Activated naive CD4-positive, alpha-beta T cell treated with anti-CD3 and anti-CD28 coated beads, Interleukin-2, amount 10 ng/mL, durations not matched to agents 7 days and 5 days (primary cell): ENCODE measurements around the gene ALK.
A peak's percentile ranks its signal among the peaks of the same experiment; 100 is the strongest.
"Not testable (repeated sequence)": the region's sequence is repeated elsewhere in the genome, so short reads cannot be mapped to it uniquely, and the experiment has no call there.

Experiments
- CTCF ChIA-PET: fragments of 350-600 bp; sonication (Branson Sonifier 250); formaldehyde crosslinking; loops from one replicate; lab custom pipeline; 2021; ENCODE audit warnings: antibody characterized with exemption; lab: Charles Lee
- DNase-seq: peaks from one replicate; pipeline ENCODE4 v3.0.0-alpha.2; 2020
- H3K27ac Mint-ChIP-seq: one replicate; pipeline ENCODE4 v1.8.0; 2021; ENCODE audit warnings: mild to moderate bottlenecking, moderate library complexity, mixed read lengths
- H3K27me3 Mint-ChIP-seq: one replicate; pipeline ENCODE4 v1.8.0; 2021; ENCODE audit warnings: mild to moderate bottlenecking, mixed read lengths
- H3K36me3 Mint-ChIP-seq: one replicate; pipeline ENCODE4 v1.8.0; 2021; ENCODE audit warnings: mixed read lengths
- H3K4me1 Mint-ChIP-seq: one replicate; pipeline ENCODE4 v1.8.0; 2021; ENCODE audit warnings: mixed read lengths
- H3K4me3 Mint-ChIP-seq: one replicate; pipeline ENCODE4 v1.8.0; 2021; ENCODE audit warnings: mild to moderate bottlenecking, moderate library complexity, mixed read lengths
- H3K9me3 Mint-ChIP-seq: one replicate; pipeline ENCODE4 v1.8.0; 2021; ENCODE audit warnings: mixed read lengths

Gene ALK

DNA sequence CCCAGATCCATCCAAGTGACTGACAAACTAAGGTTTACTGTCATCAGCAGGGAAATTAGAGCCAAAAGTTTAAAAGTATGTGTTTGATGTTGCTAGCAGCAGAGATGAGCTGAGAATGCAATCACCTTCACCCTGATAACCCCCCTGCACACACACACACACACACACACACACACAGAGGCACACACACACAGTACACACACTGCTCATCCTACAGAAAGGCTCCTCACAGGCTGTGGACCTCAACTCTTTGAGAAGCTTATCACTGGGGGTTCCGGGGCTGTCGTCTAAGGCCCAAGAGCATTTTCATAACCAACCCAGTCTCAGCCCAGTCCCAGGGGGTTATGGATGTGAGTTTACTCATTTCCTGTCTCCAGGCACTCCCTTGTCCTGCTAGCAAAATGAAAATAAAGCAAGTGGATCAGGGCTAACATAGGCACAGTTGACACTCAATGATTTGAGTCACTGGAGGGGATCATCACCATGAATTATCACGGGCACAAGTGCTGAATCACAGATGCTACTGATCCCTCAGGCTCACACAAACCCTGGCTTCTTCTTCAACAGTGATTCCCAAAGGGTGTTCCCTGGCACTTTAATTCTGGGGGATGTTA is 76.6 kb downstream of the ALK start:
- DNase-seq = no peak
- Mint-ChIP-seq H3K27ac (no peak overlapping the region), H3K4me3 (no peak overlapping the region), H3K4me1 (no peaks in the 10 kb centered on the region), H3K27me3 (peaks cover 21% of the 10 kb centered on the region), H3K9me3 (no peaks in the 10 kb centered on the region), H3K36me3 (no peaks in the 10 kb centered on the region)
- CTCF ChIA-PET = no interaction called here

DNA sequence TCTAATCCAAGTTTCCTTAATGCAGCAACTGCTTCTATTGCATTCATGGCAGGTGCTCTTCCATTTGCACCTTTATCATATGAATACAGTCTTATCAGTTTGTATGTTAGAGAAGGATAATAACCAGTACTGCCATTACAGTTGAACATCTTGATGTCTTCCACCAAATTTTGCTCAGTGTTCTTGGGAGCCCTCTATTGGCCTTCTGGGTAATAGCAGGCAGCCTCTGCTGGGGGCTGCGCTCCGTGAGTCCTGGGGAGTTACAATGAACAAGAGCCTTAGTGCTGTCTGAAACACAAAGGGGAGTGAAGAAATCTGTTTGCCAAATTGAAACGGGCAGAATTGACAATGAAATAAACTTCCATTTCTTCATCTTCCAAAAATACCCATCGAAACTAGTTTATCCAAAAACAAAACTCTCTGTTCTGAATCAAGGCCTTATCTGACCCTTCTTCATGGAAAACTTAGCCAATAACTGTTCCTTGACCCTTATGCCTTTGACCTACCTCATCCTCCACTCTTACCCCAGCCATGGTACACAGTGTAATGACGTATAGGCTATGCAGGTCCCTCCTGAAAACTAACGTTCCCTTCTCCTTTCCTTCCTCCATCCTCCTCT is 79.9 kb downstream of the ALK start:
- peaks cover 8% of the 10 kb centered on the region for H3K9me3 Mint-ChIP-seq
- CTCF ChIA-PET = interaction anchor here (0.6 to 0.7 kb wide), 4 partner anchors 45 to 535 kb away, joined by 3 read pairs; no protein-coding TSS in a partner anchor
- no peaks in the 10 kb centered on the region for H3K36me3 Mint-ChIP-seq
- H3K27ac Mint-ChIP-seq = no peak overlapping the region
- H3K4me1 Mint-ChIP-seq = no peaks in the 10 kb centered on the region
- H3K4me3 Mint-ChIP-seq = no peak overlapping the region
- H3K27me3 Mint-ChIP-seq = peaks cover 7% of the 10 kb centered on the region
- peak; percentile 33 for DNase-seq

DNA sequence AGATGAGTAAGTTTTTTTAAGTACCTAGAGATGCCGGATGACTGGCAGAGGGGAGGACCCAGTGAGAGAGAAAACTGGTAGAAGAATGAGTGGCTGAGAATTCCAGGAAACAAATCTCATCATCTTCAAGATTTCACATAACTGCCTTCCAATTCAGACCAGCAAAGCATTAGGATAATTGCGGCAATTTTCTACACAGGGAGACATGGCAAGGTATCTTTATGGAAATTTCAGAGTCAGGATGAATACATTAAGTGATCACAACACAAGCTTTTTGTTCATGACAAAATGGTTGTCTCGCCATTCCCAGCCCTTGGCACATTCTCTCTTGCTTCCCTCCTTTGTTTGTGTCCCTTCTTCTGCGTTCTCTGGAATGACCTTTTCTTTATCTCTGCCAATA is 82.1 kb downstream of the ALK start:
- H3K9me3 Mint-ChIP-seq = peaks cover 8% of the 10 kb centered on the region
- no peaks in the 10 kb centered on the region for H3K4me1 Mint-ChIP-seq
- peaks cover 7% of the 10 kb centered on the region for H3K27me3 Mint-ChIP-seq
- no peak overlapping the region for H3K27ac Mint-ChIP-seq
- H3K36me3 Mint-ChIP-seq = no peaks in the 10 kb centered on the region
- H3K4me3 Mint-ChIP-seq = no peak overlapping the region
- CTCF ChIA-PET = no interaction called here
- no peak for DNase-seq

DNA sequence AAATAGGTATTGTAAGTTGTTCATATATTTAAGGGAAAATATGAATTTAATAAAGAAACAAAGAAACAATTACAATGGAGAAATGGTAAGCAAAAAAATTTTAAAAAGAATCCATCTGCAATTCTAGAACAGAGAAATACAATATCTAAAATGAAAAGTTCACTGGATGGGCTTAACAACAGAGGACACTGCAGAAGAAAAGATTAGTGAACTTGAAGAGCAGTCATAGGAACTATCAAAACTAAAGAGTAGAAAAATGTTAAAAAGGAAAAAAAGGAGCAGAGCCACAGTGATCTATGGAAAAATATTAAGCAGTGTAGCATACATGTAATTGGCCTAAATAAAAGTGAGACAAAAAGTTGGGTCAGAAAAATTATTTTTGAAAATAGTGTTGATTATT is 83.5 kb downstream of the ALK start:
- no peaks in the 10 kb centered on the region for H3K36me3 Mint-ChIP-seq
- no peaks in the 10 kb centered on the region for H3K4me1 Mint-ChIP-seq
- peaks cover 8% of the 10 kb centered on the region for H3K9me3 Mint-ChIP-seq
- DNase-seq = no peak
- peaks cover 8% of the 10 kb centered on the region for H3K27me3 Mint-ChIP-seq
- CTCF ChIA-PET = no interaction called here
- no peak overlapping the region for H3K27ac Mint-ChIP-seq
- no peak overlapping the region for H3K4me3 Mint-ChIP-seq

DNA sequence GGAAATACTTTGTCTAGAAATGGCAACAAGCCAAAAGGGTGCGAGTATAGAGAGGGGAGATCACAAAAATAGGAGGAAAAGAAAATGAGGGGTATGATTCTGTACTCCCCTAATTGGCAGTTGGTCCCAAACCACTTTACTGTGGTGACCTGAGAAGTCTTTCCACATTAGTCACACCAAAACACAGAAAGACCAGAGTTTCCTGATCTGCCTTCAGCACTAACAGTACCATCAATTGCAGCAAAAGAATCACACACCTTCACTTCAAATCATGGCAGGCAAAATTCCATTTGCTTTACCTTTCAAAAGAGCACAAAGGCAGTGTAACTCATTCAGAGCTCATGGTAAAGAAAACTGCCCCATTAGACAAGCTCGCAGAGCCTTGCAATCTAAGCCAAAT is 86.8 kb downstream of the ALK start:
- Mint-ChIP-seq H3K4me3 (no peak overlapping the region), H3K27me3 (peaks cover 4% of the 10 kb centered on the region), H3K4me1 (no peaks in the 10 kb centered on the region), H3K9me3 (peaks cover 8% of the 10 kb centered on the region), H3K36me3 (no peaks in the 10 kb centered on the region), H3K27ac (no peak overlapping the region)
- no peak for DNase-seq
- CTCF ChIA-PET = interaction anchor here (0.8 kb wide), 1 partner anchor 18 kb away, joined by 3 read pairs; no protein-coding TSS in a partner anchor

DNA sequence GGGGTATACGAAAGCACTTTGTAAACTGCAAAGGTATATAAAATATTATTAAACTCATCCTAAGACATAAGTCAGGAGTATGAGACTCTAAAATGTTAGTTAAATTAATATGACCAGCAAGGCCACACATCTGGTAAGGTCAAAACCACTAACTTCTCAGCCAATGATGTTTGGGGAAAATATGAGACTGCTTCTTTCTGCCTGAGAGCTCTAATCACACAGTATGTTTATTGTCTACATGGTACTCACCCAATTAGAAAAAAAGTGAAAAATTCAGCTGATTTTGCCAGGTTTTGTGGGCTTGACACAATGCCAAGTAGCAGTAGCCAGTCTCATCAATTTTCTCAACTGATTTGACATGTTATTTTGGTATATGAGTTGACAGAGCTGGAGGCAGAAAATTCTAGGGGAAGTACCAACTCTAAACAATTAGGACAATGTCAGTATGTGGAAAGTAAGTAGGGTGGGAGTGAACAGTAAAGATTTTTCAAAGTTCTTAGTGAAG is 87.3 kb downstream of the ALK start:
- Mint-ChIP-seq H3K4me3 (no peak overlapping the region), H3K27me3 (peaks cover 4% of the 10 kb centered on the region), H3K9me3 (peaks cover 8% of the 10 kb centered on the region), H3K4me1 (no peaks in the 10 kb centered on the region), H3K27ac (no peak overlapping the region), H3K36me3 (no peaks in the 10 kb centered on the region)
- CTCF ChIA-PET = no interaction called here
- no peak for DNase-seq

DNA sequence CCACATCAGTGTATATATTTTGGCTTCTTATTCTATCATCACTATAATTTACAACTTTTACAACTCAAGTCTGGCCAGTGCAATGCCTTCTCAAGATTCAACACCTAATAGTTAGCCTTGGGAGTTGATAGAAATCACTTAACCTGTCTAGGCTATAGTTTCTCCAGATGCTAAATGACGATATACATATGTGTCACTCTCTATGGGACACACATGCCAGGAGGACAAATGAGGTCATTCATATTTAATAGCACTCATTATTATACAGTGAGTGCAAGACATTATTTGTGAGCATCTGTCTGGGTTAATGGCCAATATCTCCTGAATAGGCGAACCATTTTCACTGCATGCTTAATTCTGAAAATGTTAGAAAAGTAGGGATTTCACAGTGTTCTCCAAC is 89.8 kb downstream of the ALK start:
- no peak overlapping the region for H3K27ac Mint-ChIP-seq
- peaks cover 4% of the 10 kb centered on the region for H3K27me3 Mint-ChIP-seq
- no peaks in the 10 kb centered on the region for H3K36me3 Mint-ChIP-seq
- no peak overlapping the region for H3K4me3 Mint-ChIP-seq
- CTCF ChIA-PET = no interaction called here
- no peaks in the 10 kb centered on the region for H3K4me1 Mint-ChIP-seq
- DNase-seq = no peak
- no peaks in the 10 kb centered on the region for H3K9me3 Mint-ChIP-seq

DNA sequence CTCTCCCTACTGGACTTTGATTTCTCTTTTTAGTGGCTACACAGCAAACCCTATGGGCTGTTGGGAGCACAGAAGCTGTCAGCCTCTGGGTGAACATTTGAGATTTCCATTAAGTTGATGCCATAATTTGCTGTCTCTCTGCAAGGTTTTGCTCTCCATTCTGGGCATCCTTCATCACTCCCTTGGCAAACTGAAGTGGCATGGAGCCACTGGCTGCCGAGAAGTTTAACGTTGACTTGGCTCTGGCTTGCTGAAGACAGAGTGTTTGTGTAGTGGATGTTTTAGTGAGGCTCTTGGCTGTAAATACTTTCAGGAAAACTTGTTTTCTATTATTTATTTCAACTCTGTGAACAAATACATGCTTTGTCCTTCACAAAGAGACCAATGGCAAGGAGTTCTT is 91.5 kb downstream of the ALK start:
- CTCF ChIA-PET = no interaction called here
- Mint-ChIP-seq H3K4me3 (no peak overlapping the region), H3K27ac (no peak overlapping the region)

DNA sequence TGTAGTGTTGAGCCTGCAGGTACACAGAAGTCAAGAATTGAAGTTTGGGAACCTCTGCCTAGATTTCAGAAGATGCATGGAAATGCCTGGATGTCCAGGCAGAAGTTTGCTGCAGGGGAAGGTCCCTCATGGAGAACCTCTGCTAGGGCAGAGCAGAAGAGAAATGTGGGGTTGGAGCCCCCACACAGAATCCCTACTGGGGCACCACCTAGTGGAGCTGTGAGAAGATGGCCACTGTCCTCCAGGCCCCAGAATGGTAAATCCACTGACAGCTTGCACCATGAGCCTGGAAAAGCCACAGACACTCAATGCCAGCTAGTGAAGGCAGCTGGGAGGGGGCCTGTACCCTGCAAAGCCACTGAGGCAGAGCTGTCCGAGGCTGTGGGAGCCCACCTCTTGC is 97.2 kb downstream of the ALK start:
- H3K9me3 Mint-ChIP-seq, DNase-seq, H3K4me3 Mint-ChIP-seq, H3K36me3 Mint-ChIP-seq, H3K27ac Mint-ChIP-seq, H3K4me1 Mint-ChIP-seq: not testable (repeated sequence)
- CTCF ChIA-PET = interaction anchor here (0.9 kb wide), 1 partner anchor 13 kb away, joined by 3 read pairs; no protein-coding TSS in a partner anchor
- peaks cover 11% of the 10 kb centered on the region for H3K27me3 Mint-ChIP-seq

More for the DNA sequence above, 91.5 kb downstream of the ALK start:
- Mint-ChIP-seq H3K9me3 (no peaks in the 10 kb centered on the region), H3K36me3 (no peaks in the 10 kb centered on the region), H3K27me3 (peaks cover 4% of the 10 kb centered on the region), H3K4me1 (no peaks in the 10 kb centered on the region)
- no peak for DNase-seq

DNA sequence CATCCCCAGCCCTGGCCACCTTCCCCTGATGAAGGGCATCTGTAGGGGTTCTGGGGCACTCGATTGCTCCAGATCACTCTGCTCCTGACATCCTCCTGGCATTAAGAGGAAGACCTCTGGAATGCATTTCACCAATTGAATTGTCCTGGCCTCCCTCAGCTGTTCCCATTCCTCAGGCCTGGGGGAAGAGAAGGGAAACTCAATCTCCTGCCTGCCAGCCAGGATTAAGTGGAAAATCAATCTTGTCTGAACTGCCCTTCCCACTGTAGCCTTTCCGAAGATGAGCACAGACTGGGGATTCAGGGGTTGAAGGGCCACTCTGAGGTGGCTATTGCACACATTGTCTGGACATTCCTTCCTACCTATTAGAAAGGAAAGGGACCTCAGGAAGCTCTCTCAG is 99.8 kb downstream of the ALK start:
- H3K9me3 Mint-ChIP-seq = no peaks in the 10 kb centered on the region

DNA sequence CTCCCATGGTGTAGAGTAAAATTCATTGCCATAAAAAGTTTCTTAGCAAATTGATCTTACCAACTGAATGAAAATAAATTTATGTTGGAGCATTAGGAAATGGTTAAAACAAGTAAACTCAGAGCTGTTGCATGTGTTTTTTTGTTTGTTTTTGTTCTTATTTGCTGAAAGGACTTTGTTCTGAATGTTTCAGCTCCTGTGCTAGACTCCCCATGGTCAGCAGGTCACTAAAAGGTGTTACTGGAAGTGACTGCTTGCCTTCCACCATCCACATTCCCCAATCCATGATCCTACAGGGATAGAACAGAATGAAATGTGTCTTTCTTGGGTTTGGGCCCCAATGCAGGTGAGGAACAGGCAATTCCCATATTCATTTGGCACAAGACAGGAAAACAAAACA is 101.8 kb downstream of the ALK start:
- H3K4me1 Mint-ChIP-seq = no peaks in the 10 kb centered on the region
- CTCF ChIA-PET = no interaction called here

More for the DNA sequence above, 99.8 kb downstream of the ALK start:
- Mint-ChIP-seq H3K36me3 (no peaks in the 10 kb centered on the region), H3K27me3 (peaks cover 11% of the 10 kb centered on the region), H3K4me1 (no peaks in the 10 kb centered on the region), H3K4me3 (no peak overlapping the region), H3K27ac (no peak overlapping the region)
- no peak for DNase-seq
- CTCF ChIA-PET = no interaction called here

DNA sequence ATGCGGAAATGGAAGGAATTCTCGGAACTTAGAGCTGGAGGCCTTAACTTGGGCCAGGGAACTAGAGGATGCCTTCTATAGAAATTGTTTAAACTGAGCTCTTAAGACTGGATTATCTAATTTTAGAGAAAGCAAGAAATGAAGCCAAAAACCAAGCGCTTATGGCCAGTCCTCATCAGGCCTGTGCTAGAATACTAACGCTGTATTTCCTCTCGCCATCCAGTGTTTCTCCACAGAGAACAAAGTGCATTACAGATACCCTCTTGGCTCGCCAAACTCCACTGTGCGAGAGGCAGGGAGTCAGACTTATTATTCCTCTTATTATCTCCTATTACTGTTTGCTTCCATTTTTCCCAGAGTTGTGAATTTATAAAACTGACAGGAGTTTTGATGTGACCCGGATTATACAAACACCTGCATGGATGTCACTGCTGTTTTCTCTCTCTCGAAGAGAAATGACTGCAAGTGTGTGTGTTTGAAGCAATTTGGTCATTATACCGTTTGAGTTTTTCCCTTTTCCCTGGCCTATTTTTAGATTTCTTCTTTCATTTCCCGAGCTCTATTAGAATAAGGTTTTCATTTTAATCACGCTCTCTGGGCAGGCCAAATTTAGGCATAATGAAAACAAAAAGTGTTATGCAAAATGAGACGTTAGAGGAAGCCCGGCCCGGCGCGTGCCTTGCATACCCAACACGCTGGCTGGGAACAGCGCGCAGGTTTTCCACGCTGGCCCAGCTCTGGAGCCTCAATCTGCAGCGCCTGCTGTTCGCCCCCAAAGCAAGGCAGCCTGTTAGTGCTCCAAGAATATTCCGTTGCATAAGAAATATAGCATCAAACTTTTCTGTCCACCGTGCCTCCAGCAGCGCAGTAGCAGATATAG is 103.3 kb downstream of the ALK start:
- Mint-ChIP-seq H3K27ac (no peak overlapping the region), H3K27me3 (peaks cover 3% of the 10 kb centered on the region), H3K4me1 (no peaks in the 10 kb centered on the region), H3K9me3 (no peaks in the 10 kb centered on the region), H3K36me3 (no peaks in the 10 kb centered on the region), H3K4me3 (no peak overlapping the region)
- CTCF ChIA-PET = no interaction called here
- no peak for DNase-seq

More for the DNA sequence above, 101.8 kb downstream of the ALK start:
- H3K27me3 Mint-ChIP-seq = peaks cover 9% of the 10 kb centered on the region
- no peak overlapping the region for H3K4me3 Mint-ChIP-seq
- DNase-seq = no peak
- H3K9me3 Mint-ChIP-seq = no peaks in the 10 kb centered on the region
- no peaks in the 10 kb centered on the region for H3K36me3 Mint-ChIP-seq
- no peak overlapping the region for H3K27ac Mint-ChIP-seq

DNA sequence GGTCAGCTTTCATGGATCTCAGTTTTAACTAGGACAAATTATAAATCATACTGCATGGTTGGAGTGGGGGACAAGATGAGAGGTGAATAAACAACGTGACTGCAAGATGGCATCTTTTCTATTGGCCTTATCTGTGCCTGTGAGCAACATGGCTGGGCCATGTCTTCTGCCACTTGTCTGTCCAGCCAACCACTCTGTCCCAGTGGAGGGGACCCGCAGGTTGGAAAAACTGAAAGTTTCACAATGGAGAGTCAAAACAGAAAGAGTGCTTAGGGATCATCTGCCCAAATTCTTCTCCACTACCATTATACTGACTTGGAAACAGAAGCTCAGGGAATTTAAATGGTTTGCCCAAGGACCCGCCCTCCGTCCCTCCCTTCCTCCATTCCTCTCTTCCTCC is 104.1 kb downstream of the ALK start:
- no peak overlapping the region for H3K27ac Mint-ChIP-seq
- H3K4me3 Mint-ChIP-seq = no peak overlapping the region
- DNase-seq = no peak
- no peaks in the 10 kb centered on the region for H3K9me3 Mint-ChIP-seq
- CTCF ChIA-PET = interaction anchor here (0.6 to 1.2 kb wide), 2 partner anchors 18 to 561 kb away, joined by 3 read pairs; no protein-coding TSS in a partner anchor
- H3K4me1 Mint-ChIP-seq = no peaks in the 10 kb centered on the region
- no peaks in the 10 kb centered on the region for H3K36me3 Mint-ChIP-seq
- H3K27me3 Mint-ChIP-seq = peaks cover 3% of the 10 kb centered on the region

DNA sequence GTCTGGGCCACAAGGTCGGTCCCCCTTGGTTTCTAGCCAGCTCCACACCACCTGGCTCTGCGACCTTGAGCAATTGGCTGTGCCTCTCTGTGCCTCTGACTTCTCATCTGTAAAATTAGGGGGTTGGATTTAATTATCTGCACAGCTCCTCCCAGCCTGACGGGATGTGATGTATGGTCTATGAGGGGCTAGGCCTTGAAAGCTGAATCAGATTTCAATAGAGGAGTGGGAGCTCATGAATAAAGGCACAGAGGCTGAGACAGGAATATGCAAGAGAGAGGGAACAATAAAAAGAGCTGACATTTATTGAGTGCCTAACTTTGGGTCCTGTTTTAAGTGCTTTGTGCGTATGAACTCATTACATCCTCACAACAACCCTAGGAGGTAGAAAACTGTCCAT is 104.7 kb downstream of the ALK start:
- Mint-ChIP-seq H3K4me3 (no peak overlapping the region), H3K36me3 (no peaks in the 10 kb centered on the region), H3K27ac (no peak overlapping the region), H3K4me1 (no peaks in the 10 kb centered on the region), H3K27me3 (peaks cover 3% of the 10 kb centered on the region), H3K9me3 (no peaks in the 10 kb centered on the region)
- CTCF ChIA-PET = interaction anchor here (0.6 to 1.2 kb wide), 2 partner anchors 18 to 560 kb away, joined by 3 read pairs; no protein-coding TSS in a partner anchor
- no peak for DNase-seq
